GM12865 (cell line): ENCODE results near the gene NEDD4L.

Experiments
- DNase-seq: peaks from one replicate; pipeline ENCODE4 v3.0.0; 2010; ENCODE audit warnings: low read depth
- H3K4me3 ChIP-seq: 2 replicates; pipeline ENCODE4 v1.5.1; 2011; ENCODE audit warnings: mild to moderate bottlenecking, low read depth, low read length, control low read depth
- TF ChIP-seq, protein P1 (sequence below): IDR thresholded peaks from 2 replicates; pipeline ENCODE4 v1.5.1; 2011; ENCODE audit warnings: low read length, control low read depth, low read depth, inconsistent platforms; ENCODE audit not compliant: insufficient read depth; ENCODE audit errors: missing control alignments

Gene NEDD4L

DNA sequence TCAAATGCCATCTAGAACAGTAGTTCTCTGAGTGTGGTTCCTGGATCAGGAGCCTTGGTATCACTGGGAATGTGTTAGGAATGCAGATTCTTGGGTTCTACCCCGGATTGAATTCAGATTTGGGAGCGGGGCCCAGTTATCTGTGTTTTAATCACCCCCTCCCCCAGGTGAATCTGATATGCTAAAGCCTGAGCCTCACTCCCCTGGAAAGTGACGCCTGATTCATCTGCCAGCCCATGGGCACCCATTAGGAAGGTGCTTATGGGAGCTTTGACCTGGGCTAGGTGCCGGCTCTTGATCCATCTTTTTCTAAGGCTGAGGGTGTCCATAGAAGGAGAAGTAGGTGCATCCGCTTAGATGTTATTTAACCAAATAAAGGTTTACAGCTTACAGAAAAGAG is 199.4 kb downstream of the NEDD4L start:
- TF ChIP-seq, protein P1, sequence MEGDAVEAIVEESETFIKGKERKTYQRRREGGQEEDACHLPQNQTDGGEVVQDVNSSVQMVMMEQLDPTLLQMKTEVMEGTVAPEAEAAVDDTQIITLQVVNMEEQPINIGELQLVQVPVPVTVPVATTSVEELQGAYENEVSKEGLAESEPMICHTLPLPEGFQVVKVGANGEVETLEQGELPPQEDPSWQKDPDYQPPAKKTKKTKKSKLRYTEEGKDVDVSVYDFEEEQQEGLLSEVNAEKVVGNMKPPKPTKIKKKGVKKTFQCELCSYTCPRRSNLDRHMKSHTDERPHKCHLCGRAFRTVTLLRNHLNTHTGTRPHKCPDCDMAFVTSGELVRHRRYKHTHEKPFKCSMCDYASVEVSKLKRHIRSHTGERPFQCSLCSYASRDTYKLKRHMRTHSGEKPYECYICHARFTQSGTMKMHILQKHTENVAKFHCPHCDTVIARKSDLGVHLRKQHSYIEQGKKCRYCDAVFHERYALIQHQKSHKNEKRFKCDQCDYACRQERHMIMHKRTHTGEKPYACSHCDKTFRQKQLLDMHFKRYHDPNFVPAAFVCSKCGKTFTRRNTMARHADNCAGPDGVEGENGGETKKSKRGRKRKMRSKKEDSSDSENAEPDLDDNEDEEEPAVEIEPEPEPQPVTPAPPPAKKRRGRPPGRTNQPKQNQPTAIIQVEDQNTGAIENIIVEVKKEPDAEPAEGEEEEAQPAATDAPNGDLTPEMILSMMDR = no peak
- no peak for DNase-seq
- no peak overlapping the region for H3K4me3 ChIP-seq

DNA sequence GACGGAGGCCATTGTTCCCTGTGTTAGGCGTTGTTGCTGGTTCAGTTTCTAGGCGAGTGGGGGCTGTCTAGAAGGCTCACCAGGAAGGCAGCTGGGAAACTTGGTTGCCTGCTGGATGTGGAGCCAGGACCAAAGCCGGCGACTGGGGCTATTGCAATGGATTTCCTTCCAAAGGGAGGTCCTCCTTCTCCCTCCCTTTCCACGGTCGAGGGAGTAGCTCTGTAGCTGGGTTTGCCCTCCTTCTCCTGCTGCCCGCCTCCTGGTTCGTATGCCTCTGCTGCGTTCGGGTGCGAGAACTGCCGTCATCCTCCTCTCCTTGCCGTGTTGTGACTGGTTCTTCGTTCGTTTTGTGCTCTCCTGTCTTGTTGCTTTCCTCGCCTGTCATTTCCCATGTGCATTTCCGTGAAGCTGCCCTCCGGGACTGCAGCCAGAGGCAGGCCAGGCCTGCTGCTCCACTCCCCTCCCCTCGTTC is 203.4 kb downstream of the NEDD4L start:
- TF ChIP-seq, protein P1 = no peak
- H3K4me3 ChIP-seq = no peak overlapping the region
- no peak for DNase-seq

DNA sequence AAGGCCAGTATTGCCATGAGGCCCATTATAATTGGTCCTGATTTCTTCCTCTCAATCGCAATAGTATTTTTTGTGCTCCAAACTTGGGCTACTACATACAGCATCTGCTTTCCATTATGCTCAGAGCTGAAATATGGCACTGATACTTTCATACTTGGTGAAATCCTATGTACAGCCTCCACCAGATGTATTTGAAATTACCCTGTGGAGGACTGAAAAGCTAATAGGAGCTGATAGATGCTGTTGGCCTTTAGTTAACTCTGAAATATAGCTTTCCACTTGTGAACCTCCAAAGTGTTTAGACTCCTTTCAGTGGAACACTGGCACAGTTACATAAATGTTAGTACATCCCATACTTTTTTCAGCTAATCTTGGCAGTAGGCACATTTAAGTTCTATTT is 205.7 kb downstream of the NEDD4L start:
- TF ChIP-seq, protein P1 = no peak
- DNase-seq = no peak

DNA sequence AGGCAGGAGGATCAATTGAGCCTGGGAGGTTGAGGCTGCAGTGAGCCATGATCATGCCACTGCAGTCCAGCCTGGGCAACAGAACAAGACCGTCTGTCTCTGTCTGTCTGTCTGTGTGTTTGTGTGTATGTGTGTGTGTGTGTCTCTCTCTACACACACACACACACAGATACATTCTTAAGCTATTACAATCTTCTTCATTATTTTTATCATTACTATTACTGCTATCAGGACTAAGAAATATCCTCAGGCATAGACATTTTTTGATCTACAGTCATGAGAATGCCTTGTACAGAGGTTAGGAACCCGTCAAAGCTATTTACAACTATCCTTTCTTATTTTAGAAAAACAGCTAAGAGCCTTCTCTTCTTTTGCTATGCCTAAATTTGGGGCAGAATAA is 207.4 kb downstream of the NEDD4L start:
- no peak overlapping the region for H3K4me3 ChIP-seq
- TF ChIP-seq, protein P1 = no peak
- DNase-seq = no peak

More for the DNA sequence above, 205.7 kb downstream of the NEDD4L start:
- H3K4me3 ChIP-seq = no peak overlapping the region

DNA sequence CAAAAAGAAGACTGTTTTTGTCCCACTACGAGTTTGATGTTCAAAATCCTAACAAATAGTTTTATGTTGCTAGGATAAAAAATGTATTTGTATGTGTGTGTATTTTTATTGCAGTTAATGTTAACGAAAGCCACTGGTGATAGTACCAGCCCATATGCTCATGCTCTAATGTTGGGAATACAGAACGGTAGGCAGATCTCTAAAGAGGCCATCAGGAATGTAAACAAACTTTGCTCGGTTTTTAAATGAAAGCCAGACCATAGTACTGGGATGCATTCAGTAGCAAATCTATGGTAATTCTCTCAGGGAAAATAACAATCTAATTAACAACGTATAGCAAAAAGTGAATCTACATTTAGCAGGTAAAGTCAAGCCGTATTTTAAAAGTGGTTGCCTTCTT is 208.1 kb downstream of the NEDD4L start:
- no peak overlapping the region for H3K4me3 ChIP-seq
- TF ChIP-seq, protein P1 = no peak
- DNase-seq = no peak

DNA sequence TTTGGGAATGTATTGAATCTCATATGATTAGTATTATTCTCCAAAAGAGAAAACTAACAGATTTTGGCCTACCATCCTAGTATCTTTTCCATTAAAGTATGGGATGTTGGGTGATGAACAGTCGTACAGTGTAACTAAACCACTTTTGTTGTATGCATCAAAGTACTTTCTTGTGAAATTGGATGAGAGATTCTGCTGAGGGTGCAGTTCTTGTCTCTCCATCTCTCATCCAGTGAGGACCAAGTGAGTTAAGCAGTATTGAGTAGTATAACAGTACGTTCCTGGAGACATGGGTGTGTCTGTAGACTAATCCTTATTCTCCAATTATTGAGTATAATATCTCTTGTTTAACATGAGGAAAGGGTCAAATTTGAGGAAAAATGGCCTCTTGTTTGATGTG is 209.3 kb downstream of the NEDD4L start:
- H3K4me3 ChIP-seq = no peak overlapping the region
- TF ChIP-seq, protein P1 = no peak
- DNase-seq = no peak

DNA sequence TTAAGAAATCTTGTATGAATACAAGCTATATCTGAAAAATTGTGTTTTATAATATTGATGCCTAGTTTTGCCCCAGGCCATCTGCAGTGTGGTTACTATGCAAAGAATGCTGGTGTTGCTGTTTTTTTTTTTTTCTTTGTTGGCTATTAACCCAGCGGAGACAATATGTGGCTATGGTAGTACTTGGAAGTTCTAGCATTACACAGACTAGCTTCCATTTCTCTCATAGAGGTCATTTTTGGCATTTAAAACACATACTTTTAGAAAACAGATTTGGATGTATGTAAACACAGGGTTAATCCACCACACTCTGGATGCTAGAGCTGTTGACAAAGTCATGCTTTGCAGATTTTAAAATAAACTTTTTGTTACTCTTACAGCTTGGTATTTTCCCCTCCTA is 209.8 kb downstream of the NEDD4L start:
- TF ChIP-seq, protein P1 = no peak
- H3K4me3 ChIP-seq = no peak overlapping the region
- no peak for DNase-seq
